ENCODE results near the gene TPSAB1.
"Not testable (repeated sequence)": the region's sequence is repeated elsewhere in the genome, so short reads cannot be mapped to it uniquely, and the experiment has no call there.

Gene TPSAB1

DNA sequence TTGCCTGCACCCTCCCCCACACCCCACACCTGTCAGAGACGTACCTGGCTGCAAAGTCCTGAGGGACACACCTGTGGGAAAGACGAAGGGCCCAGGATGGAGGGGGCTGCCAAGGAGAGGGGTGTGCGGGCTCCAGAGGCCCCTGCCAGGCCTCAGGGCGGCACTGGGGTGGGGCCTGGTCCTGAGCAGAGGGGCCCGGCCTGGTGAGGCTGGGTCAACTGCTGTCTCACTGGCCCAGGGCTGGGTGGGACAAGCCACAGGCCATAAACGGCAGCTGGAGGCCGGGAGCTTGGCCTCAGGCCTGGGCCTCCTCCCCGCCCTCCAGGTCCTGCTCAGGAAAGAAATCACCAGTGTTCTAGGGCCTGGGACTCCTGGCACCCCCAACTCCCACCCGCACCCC, 15.9 kb upstream of the TPSAB1 start:
- DNase-seq (ENCODE audit: low read depth), result no peak

DNA sequence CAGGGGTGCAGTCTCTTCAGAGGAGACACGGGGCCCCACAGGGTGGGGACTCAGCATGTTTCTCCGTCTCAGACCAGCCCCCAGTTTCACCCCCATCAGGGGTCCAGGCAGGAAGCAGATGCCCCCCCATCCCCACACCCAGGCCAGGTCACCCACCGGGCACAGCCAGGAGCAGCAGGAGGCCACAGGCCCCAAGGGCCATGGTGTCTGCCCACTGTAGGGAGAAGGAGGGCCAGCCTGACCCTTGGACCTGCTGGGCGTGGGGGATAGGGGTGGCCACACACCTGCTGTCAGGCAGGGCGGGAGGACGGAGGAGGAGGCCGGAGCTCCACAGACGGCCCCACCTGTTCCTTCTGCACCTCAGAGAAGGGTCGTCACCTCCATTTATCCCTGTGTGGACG, 15.5 kb upstream of the TPSAB1 start, which contains the start of gene TPSG1:
Gene TPSG1 (minus strand): TSS at position 218 of the 401 bp plus-strand sequence. CDS start 16 bp downstream, at position 202.
- DNase-seq (ENCODE audit: low read depth), result no peak

DNA sequence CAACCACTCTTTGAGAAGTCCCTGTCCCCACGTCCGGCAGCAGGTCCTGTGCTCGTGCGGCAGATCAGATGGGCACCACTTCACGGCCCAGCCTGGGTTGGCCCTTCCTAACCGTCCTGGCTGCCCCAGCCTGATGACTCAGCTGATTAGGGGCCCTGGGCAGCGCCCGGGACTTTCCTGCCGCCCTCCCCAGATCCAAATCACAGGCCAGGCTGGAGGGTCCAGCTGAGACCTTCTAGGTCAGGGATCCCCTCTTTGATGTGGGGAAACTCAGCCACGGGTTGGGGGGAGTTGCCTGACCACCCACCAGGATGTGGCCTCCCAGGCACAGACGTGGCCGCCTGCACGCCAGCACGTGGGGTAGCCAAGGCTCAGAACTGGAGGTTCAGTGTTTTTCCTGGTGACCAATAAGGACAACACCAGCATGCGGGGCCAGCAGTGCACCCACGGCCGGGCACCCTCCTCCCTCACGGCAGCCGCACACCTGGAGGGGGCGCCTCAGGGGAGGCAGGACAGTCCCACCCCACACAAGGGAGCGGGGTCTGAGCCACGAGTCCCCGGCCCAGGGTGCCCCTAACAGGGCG, 14.7 kb upstream of the TPSAB1 start:
- not testable (repeated sequence) for DNase-seq (ENCODE audit: low read depth)

DNA sequence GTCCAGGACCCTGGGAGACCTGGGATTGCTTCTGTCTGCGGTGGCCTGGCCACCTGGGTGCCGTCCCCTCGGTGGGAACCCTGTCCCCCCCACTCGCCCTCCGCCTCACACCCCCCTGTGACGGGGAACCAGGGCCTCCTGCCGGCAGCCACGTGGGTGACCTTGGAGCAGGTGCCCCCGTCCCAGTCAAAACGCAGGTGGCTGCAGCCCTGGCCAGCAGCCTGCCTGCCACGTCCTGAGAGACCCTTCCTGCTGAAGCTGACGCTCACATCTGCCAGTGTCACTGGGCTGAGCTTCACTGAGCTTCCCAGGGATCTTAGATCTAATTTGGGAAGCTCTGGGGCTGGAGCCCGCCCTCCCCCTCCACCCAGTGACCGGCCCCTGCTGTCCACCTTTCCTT, 13.8 kb upstream of the TPSAB1 start:
- not testable (repeated sequence) for DNase-seq (ENCODE audit: low read depth)

DNA sequence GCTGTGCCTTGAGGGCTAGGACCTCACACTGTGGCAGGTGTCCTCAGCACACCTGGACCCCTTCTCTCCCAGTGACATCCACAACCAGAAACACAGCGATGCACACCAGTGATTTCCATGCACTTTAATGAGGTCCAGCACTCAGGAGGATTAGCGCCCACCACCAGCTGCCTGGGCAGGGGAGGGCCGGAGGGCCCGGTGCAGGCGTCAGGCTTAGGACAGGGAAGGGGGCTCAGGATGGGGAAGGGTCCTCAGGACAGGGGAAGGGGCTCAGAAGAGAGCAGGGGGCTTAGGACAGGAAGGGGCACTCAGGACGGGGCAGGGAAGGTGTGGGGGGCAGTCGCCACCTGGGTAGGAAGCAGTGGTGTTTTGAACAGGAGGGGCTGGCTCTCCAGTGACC, 12.3 kb upstream of the TPSAB1 start:
- not testable (repeated sequence) for DNase-seq (ENCODE audit: low read depth)

DNA sequence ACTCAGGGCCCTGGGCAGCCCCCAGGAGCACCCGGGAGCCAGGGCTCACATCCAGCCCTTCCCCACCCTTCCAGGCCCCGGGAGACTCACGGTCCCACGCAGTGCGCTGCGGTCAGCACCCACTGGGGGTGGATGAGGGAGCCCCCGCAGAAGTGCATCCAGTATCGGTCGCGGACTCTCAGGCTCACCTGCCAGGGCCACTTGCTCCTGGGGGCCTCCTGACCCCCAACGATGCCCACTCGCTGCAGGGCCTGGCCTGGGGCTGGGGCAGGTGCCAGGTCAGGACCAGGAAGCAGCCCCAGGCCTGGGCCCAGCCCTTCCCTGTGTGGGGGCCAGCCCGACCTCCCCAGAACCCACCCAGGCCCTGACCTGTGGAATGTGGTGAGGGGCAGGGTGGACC, 11.0 kb upstream of the TPSAB1 start:
- not testable (repeated sequence) for DNase-seq (ENCODE audit: low read depth)

DNA sequence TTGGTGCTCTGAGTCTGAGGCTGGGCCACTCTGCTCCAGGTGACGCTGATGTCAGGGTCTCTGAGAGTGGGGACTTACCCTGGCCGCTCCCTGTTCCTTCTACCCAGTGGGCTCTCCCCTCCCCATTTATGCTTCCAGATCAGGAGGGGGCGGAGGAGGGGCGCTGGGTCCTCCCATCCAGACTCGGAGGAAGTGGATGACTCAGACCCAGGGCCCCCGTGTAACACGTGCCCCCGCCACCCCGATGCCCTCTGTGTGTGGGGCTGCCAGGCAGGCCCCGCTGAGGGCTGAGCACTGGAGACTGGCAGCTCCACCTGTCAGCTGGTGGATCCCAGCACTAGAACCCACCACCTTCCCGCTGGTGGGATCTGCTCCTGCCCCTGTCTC, 10.4 kb upstream of the TPSAB1 start, which contains the start of gene TPSB2:
Gene TPSB2 (minus strand): TSS at position 101 of the 387 bp plus-strand sequence. CDS start 233 bp downstream, outside the sequence.
- not testable (repeated sequence) for DNase-seq (ENCODE audit: low read depth)

DNA sequence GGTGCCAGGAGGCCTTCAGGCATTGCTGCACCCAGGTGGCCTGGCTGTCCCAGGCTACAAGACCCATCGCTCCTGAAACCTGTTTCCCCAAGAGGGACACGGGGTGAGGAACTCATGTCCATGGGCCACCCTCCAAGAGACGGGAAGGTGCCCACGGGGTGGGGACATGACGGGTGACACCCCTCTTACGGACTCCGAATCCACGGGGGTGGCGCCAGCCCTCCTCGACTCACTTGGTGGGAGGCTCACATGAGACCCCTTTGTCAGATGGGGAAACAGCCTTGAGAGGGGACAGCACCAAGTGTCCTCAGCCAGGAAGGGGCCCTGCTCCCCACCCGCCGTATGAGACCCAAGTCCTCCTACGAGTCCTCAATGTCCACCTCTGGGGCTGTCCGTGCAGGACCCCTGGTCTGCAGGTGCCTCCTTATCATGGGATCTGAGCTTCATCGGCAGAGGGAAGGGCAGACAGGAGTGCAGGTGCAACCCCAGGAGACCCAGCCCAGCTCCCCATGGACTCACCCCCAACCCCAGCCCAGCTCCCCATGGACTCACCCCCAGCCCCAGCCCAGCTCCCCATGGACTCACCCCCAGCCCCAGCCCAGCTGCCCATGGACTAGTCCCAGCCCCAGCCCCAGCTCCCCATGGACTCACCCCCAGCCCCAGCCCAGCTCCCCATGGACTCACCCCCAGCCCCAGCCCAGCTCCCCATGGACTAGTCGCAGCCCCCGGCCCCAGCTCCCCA, 9.9 kb upstream of the TPSAB1 start:
- DNase-seq (ENCODE audit: low read depth), result not testable (repeated sequence)

DNA sequence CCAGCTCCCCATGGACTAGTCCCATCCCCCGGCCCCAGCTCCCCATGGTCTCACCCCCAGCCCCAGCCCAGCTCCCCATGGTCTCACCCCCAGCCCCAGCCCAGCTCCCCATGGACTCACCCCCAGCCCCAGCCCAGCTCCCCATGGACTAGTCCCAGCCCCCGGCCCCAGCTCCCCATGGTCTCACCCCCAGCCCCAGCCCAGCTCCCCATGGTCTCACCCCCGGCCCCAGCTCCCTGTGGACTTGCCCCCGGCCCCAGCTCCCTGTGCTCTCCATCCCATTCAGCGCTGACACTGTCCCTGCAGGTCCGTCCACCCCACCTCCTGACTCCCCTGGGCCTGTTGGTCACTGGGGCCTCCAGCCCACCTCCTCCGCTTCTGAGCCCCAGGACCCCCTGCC, 9.2 kb upstream of the TPSAB1 start:
- DNase-seq (ENCODE audit: low read depth), result not testable (repeated sequence)

DNA sequence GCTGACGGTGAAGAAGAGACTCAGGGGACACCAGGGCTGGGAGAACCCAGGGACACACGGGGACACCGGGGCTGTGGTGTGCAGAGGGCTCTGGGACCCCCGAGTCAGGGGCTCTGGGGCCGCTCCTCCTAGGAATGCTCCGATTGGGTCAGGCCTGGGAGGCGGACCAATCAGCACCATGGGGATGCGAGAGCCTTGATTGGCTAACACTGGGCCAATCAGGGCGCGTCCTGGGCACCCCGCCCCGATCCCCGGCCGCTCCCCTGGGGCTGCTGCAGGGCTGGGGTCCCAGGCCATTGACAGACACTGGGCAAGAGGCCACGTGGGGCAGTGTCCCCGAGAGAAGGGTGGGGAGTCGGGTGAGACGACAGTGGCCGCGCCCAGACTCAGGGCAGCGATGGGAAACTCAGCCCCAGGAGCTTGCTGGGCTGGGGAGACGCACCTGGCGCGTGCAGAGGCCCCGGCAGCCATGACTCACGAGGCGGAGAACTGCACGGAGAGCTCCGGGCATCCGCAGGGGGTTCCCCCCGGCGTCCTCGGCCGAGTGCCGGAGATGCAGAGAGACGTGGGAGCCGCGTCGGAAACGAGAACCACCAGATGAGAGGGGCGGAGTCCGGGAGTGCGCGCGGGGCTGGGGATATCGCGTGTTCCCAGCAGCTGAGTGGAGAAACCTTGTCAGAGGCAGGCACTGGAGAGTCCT, 8.3 kb upstream of the TPSAB1 start:
- not testable (repeated sequence) for DNase-seq (ENCODE audit: low read depth)

DNA sequence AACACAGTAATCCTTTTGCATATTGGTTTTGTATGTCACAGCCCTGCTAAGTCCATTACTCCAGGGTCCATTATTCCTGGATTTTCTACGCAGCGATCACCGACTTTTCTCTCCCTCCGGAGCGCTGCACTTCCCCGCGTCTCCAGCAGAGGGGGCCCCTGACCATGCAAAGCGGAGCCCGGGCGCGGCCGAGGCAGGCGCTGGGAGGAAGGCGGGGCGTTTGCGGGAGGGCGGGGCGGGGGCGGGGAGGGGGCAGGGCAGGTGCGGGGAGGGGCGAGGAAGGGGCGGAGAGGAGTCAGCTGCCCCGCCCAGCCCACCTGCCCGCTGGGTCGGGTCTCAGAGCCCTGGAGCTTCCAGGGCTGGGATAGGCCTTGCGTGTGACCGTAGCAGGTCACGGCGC, 3.8 kb upstream of the TPSAB1 start:
- not testable (repeated sequence) for DNase-seq (ENCODE audit: low read depth)

DNA sequence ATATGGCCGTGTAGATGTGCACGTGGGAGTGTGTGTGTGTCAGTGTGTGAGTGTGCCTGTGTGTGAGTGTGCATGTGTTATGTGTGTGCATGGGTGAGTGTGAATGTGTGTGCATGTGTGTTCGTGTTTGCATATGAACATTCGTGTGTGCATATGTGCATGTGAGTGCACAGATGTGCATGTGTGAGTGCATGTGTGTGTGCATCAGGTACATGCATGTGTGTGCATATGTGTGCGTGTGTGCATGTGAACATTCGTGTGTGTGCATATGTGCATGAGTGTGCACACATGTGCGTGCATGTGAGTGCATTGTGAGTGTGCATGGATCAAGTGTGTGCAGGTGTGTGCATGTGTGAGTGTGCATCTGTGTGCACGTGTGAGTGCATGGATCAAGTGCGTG, 2.5 kb upstream of the TPSAB1 start:
- DNase-seq (ENCODE audit: low read depth), result no peak

DNA sequence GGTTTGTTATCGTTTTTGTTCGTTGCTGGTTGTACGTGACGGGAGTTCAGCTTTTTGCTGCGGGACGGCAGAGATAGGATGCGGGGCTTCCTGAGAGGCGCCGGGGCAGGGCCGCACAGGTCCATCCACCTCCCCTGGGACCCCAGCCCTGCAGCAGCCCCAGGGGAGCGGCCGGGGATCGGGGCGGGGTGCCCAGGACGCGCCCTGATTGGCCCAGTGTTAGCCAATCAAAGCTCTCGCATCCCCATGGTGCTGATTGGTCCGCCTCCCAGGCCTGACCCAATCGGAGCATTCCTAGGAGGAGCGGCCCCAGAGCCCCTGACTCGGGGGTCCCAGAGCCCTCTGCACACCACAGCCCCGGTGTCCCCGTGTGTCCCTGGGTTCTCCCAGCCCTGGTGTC, 1.6 kb upstream of the TPSAB1 start:
- DNase-seq (ENCODE audit: low read depth), result not testable (repeated sequence)

DNA sequence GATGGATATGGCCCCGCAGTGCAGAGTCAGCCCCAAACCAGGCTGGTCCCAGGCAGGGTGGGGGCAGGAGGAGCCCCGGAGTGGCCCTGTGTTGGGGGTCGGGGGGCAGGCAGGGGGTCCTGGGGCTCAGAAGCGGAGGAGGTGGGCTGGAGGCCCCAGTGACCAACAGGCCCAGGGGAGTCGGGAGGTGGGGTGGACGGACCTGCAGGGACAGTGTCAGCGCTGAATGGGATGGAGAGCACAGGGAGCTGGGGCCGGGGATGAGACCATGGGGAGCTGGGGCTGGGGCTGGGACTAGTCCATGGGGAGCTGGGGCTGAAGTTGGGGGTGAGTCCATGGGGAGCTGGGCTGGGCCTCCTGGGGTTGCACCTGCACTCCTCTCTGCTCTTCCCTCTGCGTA, 930 bp upstream of the TPSAB1 start:
- not testable (repeated sequence) for DNase-seq (ENCODE audit: low read depth)

DNA sequence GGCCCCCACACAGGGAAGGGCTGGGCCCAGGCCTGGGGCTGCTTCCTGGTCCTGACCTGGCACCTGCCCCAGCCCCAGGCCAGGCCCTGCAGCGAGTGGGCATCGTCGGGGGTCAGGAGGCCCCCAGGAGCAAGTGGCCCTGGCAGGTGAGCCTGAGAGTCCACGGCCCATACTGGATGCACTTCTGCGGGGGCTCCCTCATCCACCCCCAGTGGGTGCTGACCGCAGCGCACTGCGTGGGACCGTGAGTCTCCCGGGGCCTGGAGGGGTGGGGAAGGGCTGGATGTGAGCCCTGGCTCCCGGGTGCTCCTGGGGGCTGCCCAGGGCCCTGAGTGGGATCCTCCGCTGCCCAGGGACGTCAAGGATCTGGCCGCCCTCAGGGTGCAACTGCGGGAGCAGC, 576 bp downstream of the TPSAB1 start:
- DNase-seq (ENCODE audit: low read depth), result not testable (repeated sequence)

DNA sequence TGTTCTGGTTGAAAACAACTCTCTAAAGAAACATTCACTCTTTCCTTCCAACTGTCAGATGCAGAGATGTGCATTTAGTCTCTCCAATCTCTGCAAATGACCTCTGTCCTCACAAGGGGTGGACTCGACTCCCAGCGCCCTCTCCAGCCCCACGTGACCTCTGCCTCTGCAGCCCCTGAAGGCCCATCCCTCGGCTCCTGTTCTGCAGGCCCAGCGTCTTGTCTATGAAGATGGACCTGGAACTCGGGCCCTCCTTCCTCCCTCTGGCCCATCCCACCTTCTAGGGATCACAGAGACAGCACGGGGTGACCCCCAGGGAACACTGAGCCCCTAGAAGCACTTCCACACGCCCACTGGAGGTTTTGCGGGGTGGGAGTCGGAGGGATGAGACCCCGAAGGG, 2.9 kb downstream of the TPSAB1 start:
- not testable (repeated sequence) for DNase-seq (ENCODE audit: low read depth)

DNA sequence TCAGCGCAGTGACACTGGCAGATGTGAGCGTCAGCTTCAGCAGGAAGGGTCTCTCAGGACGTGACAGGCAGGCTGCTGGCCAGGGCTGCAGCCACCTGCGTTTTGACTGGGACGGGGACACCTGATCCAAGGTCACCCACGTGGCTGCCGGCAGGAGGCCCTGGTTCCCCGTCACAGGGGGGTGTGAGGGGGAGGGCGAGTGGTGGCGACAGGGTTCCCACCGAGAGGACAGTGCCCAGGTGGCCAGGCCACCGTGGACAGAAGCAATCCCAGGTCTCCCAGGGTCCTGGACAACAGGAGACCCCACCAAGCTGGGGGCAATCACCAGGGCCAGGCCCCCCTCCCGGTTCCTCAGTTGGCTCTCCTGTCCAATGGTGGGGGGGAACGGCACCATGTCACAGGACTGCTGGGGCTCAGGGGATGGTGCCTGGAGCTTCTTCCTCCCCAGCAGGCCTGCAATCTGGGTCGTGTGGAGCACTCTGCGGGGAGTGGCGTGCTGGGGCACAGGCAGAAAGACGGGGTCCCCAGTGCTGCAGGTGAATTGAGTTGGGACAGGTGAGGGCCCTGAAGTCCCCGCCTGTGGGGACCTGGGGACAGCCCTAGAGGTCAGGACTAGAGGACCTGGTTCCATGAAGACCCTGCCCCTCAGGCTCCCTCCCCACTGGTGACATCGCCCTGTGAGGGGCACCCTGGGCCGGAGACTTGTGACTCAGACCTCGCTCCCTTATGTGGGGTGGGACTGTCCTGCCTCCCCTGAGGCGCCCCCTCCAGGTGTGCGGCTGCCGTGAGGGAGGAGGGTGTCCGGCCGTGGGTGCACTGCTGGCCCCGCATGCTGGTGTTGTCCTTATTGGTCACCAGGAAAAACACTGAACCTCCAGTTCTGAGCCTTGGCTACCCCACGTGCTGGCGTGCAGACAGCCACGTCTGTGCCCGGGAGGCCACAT, 3.7 kb downstream of the TPSAB1 start:
- DNase-seq (ENCODE audit: low read depth), result not testable (repeated sequence)

DNA sequence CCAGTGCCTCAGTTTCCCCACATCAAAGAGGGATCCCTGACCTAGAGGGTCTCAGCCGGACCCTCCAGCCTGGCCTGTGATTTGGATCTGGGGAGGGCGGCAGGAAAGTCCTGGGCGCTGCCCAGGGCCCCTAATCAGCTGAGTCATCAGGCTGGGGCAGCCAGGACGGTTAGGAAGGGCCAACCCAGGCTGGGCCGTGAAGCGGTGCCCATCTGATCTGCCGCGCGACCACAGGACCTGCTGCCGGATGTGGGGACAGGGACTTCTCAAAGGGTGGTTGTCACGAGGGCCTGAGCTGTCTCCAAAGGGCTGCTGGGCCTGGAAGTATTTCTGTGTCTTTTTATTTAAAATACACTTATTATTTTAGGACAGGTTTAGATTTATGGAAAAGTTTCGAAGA, 4.4 kb downstream of the TPSAB1 start:
- no peak for DNase-seq (ENCODE audit: low read depth)

DNA sequence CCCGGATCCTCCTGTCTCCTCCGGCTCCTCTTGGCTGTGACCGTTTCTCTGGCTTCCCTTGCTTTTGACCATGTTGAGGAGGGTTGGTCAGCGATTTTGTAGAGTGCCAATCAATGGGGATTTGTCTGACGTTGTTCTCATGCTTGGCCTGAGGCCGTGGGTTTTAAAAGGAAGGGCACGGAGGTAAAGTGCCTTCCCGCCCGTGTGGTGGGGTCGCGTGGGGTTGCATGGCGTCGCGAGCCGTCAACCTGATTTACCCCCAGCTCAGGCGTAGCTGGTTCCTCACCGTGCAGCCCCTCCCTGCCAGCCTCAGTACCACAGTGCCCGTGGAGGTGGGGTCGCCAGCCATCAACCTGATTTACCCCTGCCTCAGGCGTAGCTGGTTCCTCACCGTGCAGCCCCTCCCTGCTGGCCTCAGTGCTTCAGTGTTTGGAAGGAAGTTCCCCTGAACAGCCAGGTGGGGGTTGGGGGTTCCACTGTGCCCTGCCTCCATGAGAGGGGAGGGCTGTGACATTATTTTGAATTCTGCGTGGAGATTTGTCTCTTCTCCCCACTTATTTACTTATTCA, 5.0 kb downstream of the TPSAB1 start:
- no peak for DNase-seq (ENCODE audit: low read depth)

DNA sequence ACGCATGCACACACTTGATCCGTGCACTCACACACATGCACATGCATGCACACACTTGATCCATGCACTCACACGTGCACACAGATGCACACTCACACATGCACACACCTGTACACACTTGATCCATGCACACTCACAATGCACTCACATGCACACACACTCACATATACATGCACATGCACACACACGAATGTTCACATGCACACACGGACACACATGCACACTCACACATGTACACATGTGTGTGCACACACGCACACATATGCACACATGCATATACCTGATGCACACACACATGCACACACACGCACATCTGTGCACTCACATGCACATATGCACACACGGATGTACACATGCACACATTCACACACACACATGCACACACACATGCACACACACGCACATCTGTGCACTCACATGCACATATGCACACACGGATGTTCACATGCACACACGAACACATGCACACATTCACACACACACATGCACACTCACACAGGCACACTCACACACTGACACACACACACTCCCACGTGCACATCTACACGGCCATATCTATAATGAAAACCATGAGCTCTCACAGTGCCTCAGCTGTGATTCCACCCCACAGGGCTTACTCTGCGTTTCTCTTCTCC, 7.5 kb downstream of the TPSAB1 start:
- not testable (repeated sequence) for DNase-seq (ENCODE audit: low read depth)

All from HS-27A (cell line).